ENCODE data around the gene MANEA.
"Not testable (repeated sequence)": the region's sequence is repeated elsewhere in the genome, so short reads cannot be mapped to it uniquely, and the experiment has no call there.

Gene MANEA

DNA sequence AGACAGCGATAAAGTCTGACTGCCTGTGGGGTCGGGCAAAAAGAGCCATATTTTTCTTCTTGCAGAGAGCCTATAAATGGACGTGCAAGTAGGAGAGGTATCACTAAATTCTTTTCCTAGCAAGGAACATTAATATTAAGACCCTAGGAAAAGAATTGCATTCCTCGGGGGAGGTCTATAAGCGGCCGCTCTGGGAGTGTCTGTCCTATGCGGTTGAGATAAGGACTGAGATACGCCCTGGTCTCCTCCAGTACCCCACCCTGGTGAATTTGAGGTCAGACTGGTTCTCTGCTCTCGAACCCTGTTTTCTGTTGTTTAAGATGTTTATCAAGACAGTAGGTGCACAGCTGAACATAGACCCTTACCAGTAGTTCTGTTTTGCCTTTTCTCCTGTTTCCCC is 6.9 kb downstream of the MANEA start:
- not testable (repeated sequence) for DNase-seq (ENCODE audit: low read depth, low spot score)

DNA sequence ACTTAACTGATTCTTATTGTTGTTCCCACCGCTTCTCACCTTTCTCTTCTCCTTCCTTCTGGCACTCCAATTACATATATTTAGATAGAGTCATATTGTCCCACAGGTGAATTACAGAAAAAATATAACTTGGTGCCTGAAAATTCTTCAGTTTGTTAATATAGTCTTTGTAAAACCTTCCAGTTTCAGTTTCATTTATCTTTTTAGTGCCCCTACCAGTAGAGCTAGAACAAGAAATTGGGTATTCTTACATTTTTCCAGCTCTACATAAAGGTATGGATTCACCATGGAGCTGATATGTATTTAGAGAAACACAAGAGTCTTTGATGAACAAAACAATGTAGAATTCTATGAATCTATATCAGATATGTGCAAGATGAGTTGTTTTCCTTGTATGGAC is 10.7 kb downstream of the MANEA start:
- DNase-seq (ENCODE audit: low read depth, low spot score) = no peak

GRCh38 chr6:95589067-95589466 is 11.7 kb downstream of the MANEA start:
- no peak for DNase-seq (ENCODE audit: low read depth, low spot score)

- DNase-seq (ENCODE audit: low read depth, low spot score) = no peak
Measured at GRCh38 chr6:95589826-95590570, 12.7 kb downstream of the MANEA start.

DNA sequence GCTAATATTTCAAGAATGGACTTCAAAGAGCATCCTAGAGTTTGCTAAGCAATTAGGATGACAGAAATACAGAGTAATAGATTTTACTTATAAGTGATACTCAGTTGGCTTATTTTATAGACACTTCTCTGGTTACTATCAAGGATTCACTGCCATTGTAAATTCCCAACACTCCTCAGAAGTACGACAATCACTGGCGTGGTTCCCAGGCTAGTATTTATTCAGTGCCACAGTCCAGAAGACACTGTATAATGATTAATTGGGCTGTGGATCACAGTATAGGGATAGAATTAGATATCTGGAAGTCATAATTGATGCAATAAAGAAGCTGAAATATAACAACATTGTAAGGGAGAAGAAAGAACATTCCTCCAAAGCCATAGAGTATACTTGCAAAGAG is 15.7 kb downstream of the MANEA start:
- no peak for DNase-seq (ENCODE audit: low read depth, low spot score)

GRCh38 chr6:95596021-95596420 is 18.7 kb downstream of the MANEA start:
- DNase-seq (ENCODE audit: low read depth, low spot score) = no peak

GRCh38 chr6:95599706-95600105 is 22.4 kb downstream of the MANEA start:
- no peak for DNase-seq (ENCODE audit: low read depth, low spot score)

- DNase-seq (ENCODE audit: low read depth, low spot score) = no peak
Measured at GRCh38 chr6:95601133-95601532, 23.8 kb downstream of the MANEA start.

- no peak for DNase-seq (ENCODE audit: low read depth, low spot score)
Measured at GRCh38 chr6:95614094-95614493, 36.8 kb downstream of the MANEA start.

DNA sequence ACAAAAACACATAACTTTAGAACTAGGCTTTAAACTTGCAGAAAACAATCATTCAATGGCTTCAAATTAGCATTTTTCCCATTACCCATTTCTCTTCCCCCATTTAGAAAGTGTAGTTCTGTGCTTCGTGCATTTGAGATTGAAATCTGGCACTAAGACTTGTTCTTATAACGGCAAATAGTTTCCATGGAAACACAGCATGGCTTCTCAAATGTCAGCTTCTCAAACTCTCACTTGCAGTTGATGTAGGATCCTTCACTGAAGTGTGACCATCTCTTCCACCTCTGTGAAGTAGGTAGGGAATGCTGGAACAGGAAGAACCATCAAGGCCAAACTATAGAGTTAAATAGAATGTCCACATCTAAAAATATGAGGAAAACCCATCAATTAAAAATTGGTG is 52.2 kb downstream of the MANEA start:
- no peak for DNase-seq (ENCODE audit: low read depth, low spot score)

- no peak for DNase-seq (ENCODE audit: low read depth, low spot score)
Measured at GRCh38 chr6:95636552-95637431, 59.5 kb downstream of the MANEA start.

DNA sequence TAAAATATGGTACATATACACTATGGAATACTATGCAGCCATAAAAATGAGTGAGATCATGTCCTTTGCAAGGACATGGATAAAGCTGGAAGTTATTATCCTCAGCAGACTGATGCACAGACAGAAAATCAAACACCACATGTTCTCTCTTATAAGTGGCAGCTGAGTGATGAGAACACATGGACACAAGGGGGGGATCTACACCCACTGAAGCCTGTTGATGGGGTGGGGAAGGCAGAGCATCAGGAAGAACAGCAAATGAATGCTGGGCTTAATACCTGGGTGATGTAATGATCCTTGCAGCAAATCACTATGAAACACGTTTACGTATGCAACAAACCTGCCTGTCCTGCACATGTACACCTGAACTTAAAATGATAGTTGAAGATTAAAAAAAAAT is 71.3 kb downstream of the MANEA start:
- no peak for DNase-seq (ENCODE audit: low read depth, low spot score)

DNA sequence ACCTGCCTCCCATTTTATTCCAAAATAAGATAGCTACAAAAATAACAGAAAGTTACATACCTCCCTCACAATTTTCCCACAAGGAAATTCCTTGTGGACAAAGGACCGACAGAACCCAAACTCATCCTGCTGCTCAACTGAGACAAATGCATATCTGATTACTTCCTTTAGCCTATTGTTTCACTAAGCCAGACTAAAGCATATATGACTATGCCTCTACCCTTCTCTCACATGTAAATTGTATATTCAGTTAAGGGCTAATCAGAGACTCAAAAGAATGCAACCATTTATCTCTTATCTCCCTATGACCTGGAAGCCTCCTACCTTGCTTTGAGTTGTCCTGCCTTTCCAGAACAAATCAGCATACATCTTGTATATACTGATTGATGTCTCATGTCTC is 72.1 kb downstream of the MANEA start:
- no peak for DNase-seq (ENCODE audit: low read depth, low spot score)

DNA sequence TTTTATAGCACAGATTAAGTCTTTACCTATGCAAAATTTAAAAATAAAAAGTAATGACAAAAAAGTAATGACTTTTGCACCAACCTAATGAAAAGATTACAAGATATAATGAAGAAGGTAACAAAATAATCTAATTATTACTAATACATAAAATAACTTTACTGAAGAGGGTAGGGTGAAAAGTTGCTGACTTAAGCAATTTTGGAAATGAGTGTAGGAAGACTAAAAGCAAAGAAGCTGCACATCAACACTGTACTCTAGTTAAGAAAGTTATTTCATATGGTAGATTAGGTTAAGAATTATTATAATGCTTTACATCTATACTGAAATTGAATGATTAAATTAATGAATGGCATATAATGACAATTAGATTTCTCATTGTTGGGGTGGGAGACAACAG is 76.8 kb downstream of the MANEA start:
- DNase-seq (ENCODE audit: low read depth, low spot score) = no peak

DNA sequence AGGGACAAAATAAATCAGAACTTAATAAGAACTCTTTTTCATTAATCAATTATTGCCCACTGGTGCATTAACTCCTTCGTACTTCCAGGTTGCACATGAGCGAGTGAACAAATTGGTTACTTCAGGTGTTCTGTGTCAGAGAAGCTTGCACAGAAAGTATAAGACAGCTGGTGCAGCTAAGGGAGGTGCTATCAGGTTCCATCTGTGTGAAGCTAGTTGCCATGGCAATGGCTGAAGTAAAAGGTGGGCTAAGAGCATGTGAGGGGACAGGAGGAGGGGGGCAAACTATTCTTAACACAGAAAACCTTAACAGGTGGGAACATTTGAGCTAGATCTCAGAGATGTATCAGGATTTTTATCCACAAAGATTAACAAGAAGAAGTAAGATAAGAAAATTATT is 81.6 kb downstream of the MANEA start:
- no peak for DNase-seq (ENCODE audit: low read depth, low spot score)

Measured in smooth muscle cell of the brain vasculature (primary cell).